HepG2 (cell line): ENCODE measurements around the gene ARL5C. TPM values are rescaled to one million over a fixed set of nuclear protein-coding genes. Genes with fewer than 3 reads are reported as not detected.

Source experiments
- ARID4A ChIP-seq: sonication (generic); formaldehyde crosslinking; IDR thresholded peaks from 2 replicates; pipeline ENCODE4 v1.5.0; 2020; ENCODE audit warnings: mild to moderate bottlenecking, missing genetic modification reagents, borderline replicate concordance
- DNMT3B ChIP-seq: conservative IDR thresholded peaks from 2 replicates; pipeline ENCODE4 v1.6.1; 2016; ENCODE audit warnings: missing biosample characterization, control low read depth
- EED ChIP-seq: sonication (generic); formaldehyde crosslinking; IDR thresholded peaks from 2 replicates; pipeline ENCODE4 v1.5.0; 2020; ENCODE audit warnings: mild to moderate bottlenecking, missing genetic modification reagents
- FOXK2 ChIP-seq: fragments of 450-650 bp; IDR thresholded peaks from 2 replicates; pipeline ENCODE4 v1.6.1; 2016
- HDAC2 ChIP-seq: sonication (generic); formaldehyde crosslinking; IDR thresholded peaks from 2 replicates; pipeline ENCODE4 v1.4.0; 2020; ENCODE audit warnings: missing genetic modification reagents
- HNRNPUL1 ChIP-seq: fragments of 200-400 bp; formaldehyde crosslinking; IDR thresholded peaks from 2 replicates; pipeline ENCODE4 v1.6.1; 2017; ENCODE audit warnings: low read depth, mild to moderate bottlenecking, low read length, moderate library complexity
- JARID2 ChIP-seq: sonication (generic); formaldehyde crosslinking; IDR thresholded peaks from 2 replicates; pipeline ENCODE4 v1.8.1; 2023; ENCODE audit warnings: missing genetic modification reagents, inconsistent platforms; ENCODE audit not compliant: insufficient replicate concordance
- NFIB ChIP-seq: sonication (generic); formaldehyde crosslinking; IDR thresholded peaks from 2 replicates; pipeline ENCODE4 v1.9.0; 2021; ENCODE audit warnings: missing genetic modification reagents, mild to moderate bottlenecking, borderline replicate concordance
- ONECUT2 ChIP-seq: sonication (generic); formaldehyde crosslinking; IDR thresholded peaks from 2 replicates; pipeline ENCODE4 v1.4.0; 2020; ENCODE audit warnings: missing genetic modification reagents
- SRSF9 ChIP-seq: fragments of 200-400 bp; formaldehyde crosslinking; IDR thresholded peaks from 2 replicates; pipeline ENCODE4 v1.6.1; 2018; ENCODE audit warnings: borderline replicate concordance, mild to moderate bottlenecking, low read depth, low read length; ENCODE audit not compliant: insufficient read depth, poor library complexity, severe bottlenecking
- ZBED4 ChIP-seq: sonication (generic); formaldehyde crosslinking; IDR thresholded peaks from 2 replicates; pipeline ENCODE4 v1.4.0; 2020; ENCODE audit warnings: missing genetic modification reagents, borderline replicate concordance
- ZNF280D ChIP-seq: sonication (generic); formaldehyde crosslinking; IDR thresholded peaks from 2 replicates; pipeline ENCODE4 v1.5.1; 2020; ENCODE audit warnings: mild to moderate bottlenecking, missing genetic modification reagents
- ZNF30 ChIP-seq: sonication (generic); formaldehyde crosslinking; IDR thresholded peaks from 2 replicates; pipeline ENCODE4 v1.5.0; 2020; ENCODE audit warnings: mild to moderate bottlenecking, missing genetic modification reagents
- ZNF687 ChIP-seq: sonication (generic); formaldehyde crosslinking; IDR thresholded peaks from 2 replicates; pipeline ENCODE4 v1.5.1; 2020; ENCODE audit warnings: mild to moderate bottlenecking, missing genetic modification reagents, moderate library complexity
- polyA plus RNA-seq, 8 experiments: library from polyadenylated mRNA; depleted of rRNA in 3 of 8; stranded (reverse) in 7 of 8; unstranded in 1 of 8; fragments of >200 nt; fragmentation: Illumina TruSeq in 4 of 8; extraction: Trizol in 4 of 8; gene quantifications; 2 replicates each; pipeline versions ENCODE4 v1.2.1 to v1.2.3, GENCODE V29; 2011 to 2016; ENCODE audit warnings: low read depth in 4 of 8, missing spikeins in 1 of 8, mixed read lengths in 1 of 8; ENCODE audit not compliant: insufficient read depth in 1 of 8
- total RNA-seq, 5 experiments: library from RNA; depleted of rRNA; stranded (reverse); fragments of >200 nt; fragmentation: Illumina TruSeq; extraction: Trizol; gene quantifications; 2 replicates each; pipeline ENCODE4 v1.2.3, GENCODE V29; 2016; ENCODE audit warnings: low read depth in 1 of 5

ARL5C gene
- total and polyA plus RNA-seq, 2 of the 13 experiments (the other 11 are each of a cell fraction or from before 2014, with no cell fraction given) = not detected

GRCh38 chr17:39153599-39154051 lies 12.3 kb downstream of the ARL5C start (continued):
- no peak for TF ChIP-seq ARID4A (CRISPR knock-in tag)
- TF ChIP-seq ZBED4 (CRISPR knock-in tag) = peak; percentile 71; the same call in 1 of the 2 replicates
- no peak for TF ChIP-seq DNMT3B (CRISPR knock-in tag)
- TF ChIP-seq ONECUT2 (CRISPR knock-in tag) = no peak
- TF ChIP-seq HNRNPUL1 = no peak
- no peak for TF ChIP-seq ZNF280D (CRISPR knock-in tag)
- no peak for TF ChIP-seq EED (CRISPR knock-in tag)
- no peak for TF ChIP-seq SRSF9
- no peak for TF ChIP-seq JARID2 (CRISPR knock-in tag)
- no peak for TF ChIP-seq FOXK2
- TF ChIP-seq ZNF687 = no peak
- no peak for TF ChIP-seq ZNF30 (CRISPR knock-in tag)
- peak; percentile 40; the same call in 1 of the 2 replicates for TF ChIP-seq HDAC2 (CRISPR knock-in tag)
- no peak for TF ChIP-seq NFIB (CRISPR knock-in tag)
